Adipocyte (in vitro differentiated cells): Measurements from ENCODE around the gene TRPC4AP.
A peak's percentile ranks its signal among the peaks of the same experiment; 100 is the strongest.
"Not testable (repeated sequence)": the region's sequence is repeated elsewhere in the genome, so short reads cannot be mapped to it uniquely, and the experiment has no call there.

Experiments used
- DNase-seq: peaks from one replicate; pipeline ENCODE4 v3.0.0-alpha.2; 2015; ENCODE audit warnings: low read depth
- H3K27me3 ChIP-seq: replicated peaks from 2 replicates; pipeline ENCODE4 v1.7.0; 2013; ENCODE audit warnings: mild to moderate bottlenecking, low read length, moderate library complexity; ENCODE audit not compliant: control insufficient read depth, insufficient read depth
- H3K36me3 ChIP-seq: 2 replicates; pipeline ENCODE4 v1.7.0; 2013; ENCODE audit warnings: low read length, mild to moderate bottlenecking, moderate library complexity; ENCODE audit not compliant: control insufficient read depth, insufficient read depth, severe bottlenecking
- H3K4me1 ChIP-seq: 2 replicates; pipeline ENCODE4 v1.7.0; 2013; ENCODE audit warnings: mild to moderate bottlenecking, low read length, moderate library complexity; ENCODE audit not compliant: control insufficient read depth, insufficient read depth
- H3K4me3 ChIP-seq: 2 replicates; pipeline ENCODE4 v1.7.0; 2013; ENCODE audit warnings: mild to moderate bottlenecking, low read length, moderate library complexity
- H3K9ac ChIP-seq: 2 replicates; pipeline ENCODE4 v1.7.0; 2013; ENCODE audit warnings: mild to moderate bottlenecking, low read length, moderate library complexity
- H3K9me3 ChIP-seq: 2 replicates; pipeline ENCODE4 v1.7.0; 2013; ENCODE audit warnings: mild to moderate bottlenecking, low read length, moderate library complexity; ENCODE audit not compliant: control insufficient read depth

The TRPC4AP gene

DNA sequence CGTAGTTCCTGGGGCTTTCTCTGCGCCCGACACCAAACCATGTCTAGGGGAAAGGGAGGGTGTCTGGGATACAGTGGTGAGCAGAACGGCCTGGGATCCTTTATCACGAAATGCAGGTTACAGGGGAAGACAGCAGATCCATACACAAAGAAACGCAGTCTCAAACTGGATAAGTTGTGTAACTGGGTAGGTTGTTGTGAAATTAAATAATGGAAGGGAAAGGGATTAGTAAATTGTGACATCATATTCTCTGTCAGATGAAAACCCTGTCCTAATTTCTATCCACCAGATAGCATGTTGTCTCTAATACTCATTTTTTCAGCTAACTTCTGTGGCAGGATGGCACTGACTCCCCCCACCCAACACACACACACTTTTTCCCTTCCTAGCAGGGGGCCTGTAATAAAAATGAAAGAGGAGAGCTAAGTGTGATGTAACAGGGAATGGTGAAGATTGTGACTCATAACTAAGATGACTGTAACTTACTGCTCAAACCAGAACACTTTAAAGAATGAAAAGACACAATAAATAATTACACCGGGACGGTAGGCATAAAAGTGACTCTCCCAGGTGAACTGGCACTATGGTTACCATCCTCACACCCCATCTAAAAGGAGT lies 769 bp upstream of the TRPC4AP start:
- peak overlapping the region; percentile 99 for H3K9ac ChIP-seq
- peaks cover 10% of the 10 kb centered on the region for H3K36me3 ChIP-seq
- peak; percentile 68 for DNase-seq
- H3K27me3 ChIP-seq = no peaks in the 10 kb centered on the region
- H3K4me1 ChIP-seq = peaks cover 39% of the 10 kb centered on the region
- H3K9me3 ChIP-seq = no peaks in the 10 kb centered on the region
- peak overlapping the region; percentile 89 for H3K4me3 ChIP-seq

DNA sequence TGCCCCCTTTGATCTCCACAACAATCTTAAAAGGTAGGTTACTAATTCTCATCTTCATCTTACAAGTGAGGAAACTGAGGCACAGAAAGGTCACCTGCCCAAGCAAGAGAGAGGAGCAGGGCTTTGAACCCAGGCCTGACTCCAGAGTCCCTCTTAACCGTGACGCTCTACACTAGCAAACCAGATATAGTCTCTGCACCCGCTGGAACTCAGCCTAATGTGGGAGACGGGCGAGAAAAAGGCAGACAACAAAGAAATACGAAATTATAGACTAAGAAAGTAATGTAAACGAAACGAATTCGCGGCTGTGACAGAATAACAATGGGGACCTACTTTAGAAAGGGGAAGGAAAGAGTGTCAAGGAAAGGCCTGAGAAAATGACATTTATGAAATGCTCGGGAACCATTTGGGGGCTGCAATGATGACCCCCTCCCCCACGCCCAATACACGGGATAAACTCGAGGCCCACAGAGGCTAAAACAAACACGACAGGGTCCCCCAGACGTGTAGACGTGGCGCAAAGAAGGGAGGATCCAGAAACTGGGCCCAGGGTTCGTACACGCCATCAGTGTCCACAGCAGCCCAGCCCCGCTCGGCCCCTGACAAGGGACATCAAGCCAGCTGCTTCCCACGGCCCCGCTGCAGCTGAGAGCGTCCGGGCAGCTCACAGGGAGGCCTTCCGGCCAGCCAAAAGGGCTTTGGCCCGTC lies 637 bp downstream of the TRPC4AP start:
- Histone ChIP-seq H3K9ac (peak overlapping the region; percentile 99), H3K36me3 (peaks cover 10% of the 10 kb centered on the region), H3K9me3 (no peaks in the 10 kb centered on the region), H3K4me3 (peak overlapping the region; percentile 89), H3K4me1 (peaks cover 51% of the 10 kb centered on the region), H3K27me3 (no peaks in the 10 kb centered on the region)
- DNase-seq = peak; percentile 67

DNA sequence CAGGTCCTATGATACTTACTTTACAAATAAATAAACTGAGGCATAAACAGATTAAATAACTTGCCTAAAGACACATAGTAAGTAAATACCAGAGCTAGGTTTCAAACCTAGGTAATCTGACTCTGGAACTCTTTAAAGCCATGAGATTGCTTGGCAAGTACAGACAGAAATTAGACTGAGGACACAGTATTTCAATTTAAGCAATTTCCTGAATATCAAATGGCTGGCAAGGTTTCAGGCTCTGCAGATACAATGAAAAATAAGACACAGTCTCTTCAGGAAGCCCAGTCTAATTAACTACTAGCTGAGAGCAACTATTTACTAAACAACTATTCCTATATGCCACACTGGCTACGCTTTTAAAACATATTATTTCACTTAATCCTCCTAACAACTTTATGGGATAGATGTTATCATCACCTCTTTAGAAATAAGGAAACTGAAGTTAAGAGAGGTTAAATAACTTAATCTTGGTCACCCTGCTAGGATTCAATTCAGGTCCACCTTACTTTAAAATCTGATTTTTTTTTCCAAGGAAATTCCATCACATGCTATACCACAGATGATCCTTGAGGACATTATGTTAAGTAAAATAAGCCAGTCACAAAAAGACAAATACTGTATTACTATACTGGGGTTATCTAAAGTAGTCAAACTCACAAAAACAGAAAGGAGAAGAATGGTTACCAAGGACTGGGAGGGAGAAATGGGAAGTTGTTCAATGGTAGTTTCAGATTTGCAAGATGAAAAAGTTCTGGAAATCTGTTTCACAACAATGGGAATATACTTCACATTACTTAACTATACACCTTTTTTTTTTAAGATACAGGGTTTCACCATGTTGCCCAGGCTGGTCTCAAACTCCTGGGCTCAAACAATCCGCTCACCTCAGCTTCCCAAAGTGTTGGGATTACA lies 4.1 kb downstream of the TRPC4AP start:
- DNase-seq = peak; percentile 50
- H3K36me3 ChIP-seq = peaks cover 16% of the 10 kb centered on the region
- peak overlapping the region; percentile 34 for H3K9ac ChIP-seq
- peak overlapping the region; percentile 9 for H3K4me3 ChIP-seq
- peaks cover 45% of the 10 kb centered on the region for H3K4me1 ChIP-seq
- H3K27me3 ChIP-seq = no peaks in the 10 kb centered on the region
- H3K9me3 ChIP-seq = no peaks in the 10 kb centered on the region

DNA sequence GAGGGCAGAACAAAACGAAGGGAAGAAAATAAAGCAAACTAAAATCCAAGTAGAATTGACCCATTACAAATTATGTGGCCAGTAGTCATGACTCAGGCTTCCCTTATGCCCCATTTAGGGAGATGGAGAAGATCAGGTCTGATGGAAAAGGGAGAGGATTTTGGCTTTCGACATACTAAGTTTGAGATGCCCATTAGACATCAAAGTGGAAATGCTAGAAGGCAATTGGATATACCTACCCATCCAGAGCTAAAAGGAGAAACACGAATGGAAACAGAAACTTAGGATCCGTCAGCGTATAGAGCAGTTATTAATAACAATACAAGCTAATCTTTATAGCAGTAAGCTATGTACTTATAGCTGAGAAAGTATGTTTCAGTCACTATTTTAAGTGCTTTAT lies 4.8 kb downstream of the TRPC4AP start:
- peak; percentile 36 for DNase-seq
- Histone ChIP-seq H3K36me3 (peaks cover 16% of the 10 kb centered on the region), H3K4me3 (peak overlapping the region; percentile 0), H3K9me3 (no peaks in the 10 kb centered on the region), H3K27me3 (no peaks in the 10 kb centered on the region), H3K4me1 (peaks cover 38% of the 10 kb centered on the region), H3K9ac (no peak overlapping the region)

DNA sequence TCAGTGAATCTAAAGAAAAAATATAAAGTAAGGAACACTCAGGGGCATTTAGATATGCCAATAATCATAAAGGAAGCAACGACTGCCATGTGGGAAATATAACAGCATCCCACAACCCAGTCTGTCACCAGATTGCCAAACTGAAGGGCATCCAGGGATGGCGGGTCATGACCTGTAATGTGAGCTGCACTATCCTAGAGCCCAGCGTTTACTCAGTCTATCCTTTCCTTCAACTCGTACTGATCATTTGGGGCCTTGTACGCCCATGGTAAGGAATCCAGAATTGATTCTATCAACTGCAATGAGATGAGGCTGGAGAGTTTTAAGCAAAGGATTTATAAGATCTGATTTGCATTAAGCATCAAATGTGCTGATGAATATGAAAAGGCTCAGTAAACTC lies 5.3 kb downstream of the TRPC4AP start:
- H3K4me3 ChIP-seq = no peak overlapping the region
- DNase-seq = no peak
- H3K4me1 ChIP-seq = peaks cover 37% of the 10 kb centered on the region
- peak overlapping the region; percentile 18 for H3K9ac ChIP-seq
- no peaks in the 10 kb centered on the region for H3K9me3 ChIP-seq
- H3K36me3 ChIP-seq = peaks cover 16% of the 10 kb centered on the region
- no peaks in the 10 kb centered on the region for H3K27me3 ChIP-seq

DNA sequence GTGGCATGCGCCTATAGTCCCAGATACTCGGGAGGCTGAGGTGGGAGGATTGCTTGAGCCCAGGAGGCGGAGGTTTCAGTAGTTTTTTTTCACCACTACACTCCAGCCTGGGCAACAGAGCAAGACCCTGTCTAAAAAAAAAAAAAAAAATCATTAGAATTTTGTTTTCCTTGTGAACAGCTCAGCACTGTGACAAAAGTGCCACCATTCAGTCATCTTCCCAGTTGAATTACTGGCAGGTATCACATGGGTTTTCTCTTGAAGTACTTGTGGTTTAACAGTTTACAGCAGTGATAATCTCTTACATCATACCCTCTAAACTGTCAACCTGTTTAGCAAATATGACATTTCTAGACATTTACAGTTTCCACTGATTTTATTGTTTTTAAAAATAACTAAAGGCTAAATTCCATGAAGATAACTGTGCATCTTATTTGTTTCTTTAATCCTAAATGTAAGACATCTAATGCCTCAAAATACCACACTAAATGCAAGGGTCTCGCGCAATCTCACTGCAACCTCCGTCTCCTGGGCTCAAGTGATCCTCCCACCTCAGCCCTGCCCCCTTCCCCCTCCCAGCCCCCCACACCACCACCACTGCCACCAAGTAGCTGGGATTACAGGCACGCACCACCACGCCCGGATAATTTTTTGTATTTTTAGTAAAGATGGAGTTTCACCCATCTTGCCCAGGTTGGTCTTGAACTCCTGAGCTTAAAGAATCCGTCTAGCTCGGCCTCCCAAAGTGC lies 7.0 kb downstream of the TRPC4AP start:
- DNase-seq = no peak
- Histone ChIP-seq H3K4me1 (peaks cover 26% of the 10 kb centered on the region), H3K9me3 (no peaks in the 10 kb centered on the region), H3K27me3 (no peaks in the 10 kb centered on the region), H3K36me3 (peaks cover 16% of the 10 kb centered on the region), H3K9ac (no peak overlapping the region), H3K4me3 (no peak overlapping the region)

DNA sequence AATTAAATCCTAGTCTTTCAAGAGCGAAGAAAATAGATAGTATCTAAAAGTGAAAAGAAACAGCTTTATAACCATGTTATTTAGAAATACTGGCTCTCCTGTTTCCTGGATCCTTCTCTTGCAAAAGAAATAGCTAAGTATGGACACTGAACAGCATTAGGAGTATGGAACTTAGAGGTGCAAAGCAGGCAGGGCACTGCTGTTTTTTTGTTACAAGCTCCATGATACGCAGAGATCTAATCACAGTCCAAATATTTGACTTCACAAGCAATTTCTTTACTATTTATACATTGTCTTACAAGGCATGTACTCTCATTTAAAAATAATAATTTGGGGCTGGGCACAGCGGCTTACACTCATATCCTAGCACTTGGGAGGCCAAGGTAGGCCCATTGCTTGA lies 7.6 kb downstream of the TRPC4AP start:
- Histone ChIP-seq H3K27me3 (no peaks in the 10 kb centered on the region), H3K9ac (no peak overlapping the region), H3K4me3 (no peak overlapping the region), H3K4me1 (peaks cover 23% of the 10 kb centered on the region), H3K36me3 (peaks cover 16% of the 10 kb centered on the region), H3K9me3 (no peaks in the 10 kb centered on the region)
- no peak for DNase-seq

DNA sequence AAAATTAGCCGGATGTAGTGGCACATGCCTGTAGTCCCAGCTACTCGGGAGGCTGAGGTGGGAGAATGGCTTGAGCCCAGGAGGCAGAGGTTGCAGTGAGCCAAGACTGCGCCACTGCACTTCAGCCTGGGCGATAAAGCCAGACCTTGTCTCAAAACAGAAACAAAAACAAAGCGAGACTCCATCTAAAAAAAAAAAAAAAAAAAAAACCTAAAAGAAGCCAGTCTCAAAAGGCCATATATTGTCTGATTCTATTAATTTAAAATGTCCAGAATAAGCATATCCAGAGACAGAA lies 12.3 kb downstream of the TRPC4AP start:
- not testable (repeated sequence) for H3K4me1 ChIP-seq, H3K9ac ChIP-seq, H3K9me3 ChIP-seq, H3K4me3 ChIP-seq, DNase-seq, H3K27me3 ChIP-seq
- H3K36me3 ChIP-seq = peaks cover 26% of the 10 kb centered on the region

DNA sequence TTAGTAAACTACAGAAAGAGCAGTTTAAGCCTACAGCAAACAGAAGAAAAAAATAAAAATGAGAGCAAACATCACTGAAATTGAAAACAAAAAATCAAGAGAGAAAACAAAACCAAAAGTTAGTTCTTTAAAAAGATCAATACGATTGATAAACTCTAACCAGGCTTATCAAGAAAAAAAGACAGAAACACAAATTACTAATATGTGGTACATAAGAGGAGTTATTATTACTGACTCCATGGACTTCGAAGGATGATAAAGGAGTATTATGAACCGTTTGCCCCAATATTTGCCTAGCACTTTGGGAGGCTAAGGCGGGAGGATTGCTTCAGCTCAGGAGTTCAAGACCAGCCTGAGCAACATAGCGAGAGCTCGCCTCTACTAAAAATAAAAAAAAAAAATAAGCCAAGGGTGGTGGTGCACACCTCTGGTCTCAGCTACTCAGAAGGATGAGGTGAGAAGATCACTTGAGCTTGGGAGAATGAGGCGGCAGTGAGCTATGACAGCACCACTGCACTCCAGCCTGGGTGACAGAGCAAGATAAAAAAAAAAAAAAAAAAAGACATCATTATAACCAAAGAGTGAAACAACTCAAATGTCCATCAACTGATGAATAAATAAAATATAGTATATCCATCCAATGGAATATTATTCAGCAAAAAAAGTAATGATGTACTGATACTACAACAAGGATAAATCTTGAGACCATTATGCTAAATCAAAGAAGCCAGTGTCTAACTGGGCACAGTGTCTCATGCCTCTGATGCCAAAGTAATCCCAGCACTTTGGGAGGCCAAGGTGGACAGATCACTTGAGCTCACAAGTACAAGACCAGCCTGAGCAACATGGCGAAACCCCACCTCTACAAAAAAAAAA lies 12.9 kb downstream of the TRPC4AP start:
- no peaks in the 10 kb centered on the region for H3K27me3 ChIP-seq
- no peak overlapping the region for H3K4me3 ChIP-seq
- no peak for DNase-seq
- H3K9me3 ChIP-seq = no peaks in the 10 kb centered on the region
- no peak overlapping the region for H3K9ac ChIP-seq
- H3K36me3 ChIP-seq = peaks cover 20% of the 10 kb centered on the region
- peaks cover under 1% of the 10 kb centered on the region for H3K4me1 ChIP-seq

DNA sequence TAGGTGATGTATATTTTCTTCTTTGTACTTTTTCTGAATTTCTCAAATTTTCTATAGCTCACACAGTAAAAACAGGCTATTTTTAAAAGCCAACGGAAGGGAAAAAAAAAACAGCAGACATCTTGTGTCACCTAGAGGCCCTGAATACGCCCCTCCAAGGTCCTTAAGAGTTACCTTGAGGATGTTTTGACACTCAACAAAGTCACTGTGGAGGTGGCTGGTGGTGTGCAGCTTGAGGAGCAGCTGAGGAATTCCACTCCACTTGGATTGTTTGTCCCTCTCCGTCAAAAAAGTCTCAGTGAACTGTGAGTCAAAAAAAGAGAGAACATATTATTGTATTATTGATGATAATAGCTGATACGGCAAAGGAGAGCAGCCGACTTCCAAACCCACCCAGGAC lies 14.7 kb downstream of the TRPC4AP start:
- peaks cover 20% of the 10 kb centered on the region for H3K36me3 ChIP-seq
- H3K4me3 ChIP-seq = no peak overlapping the region
- no peaks in the 10 kb centered on the region for H3K27me3 ChIP-seq
- no peaks in the 10 kb centered on the region for H3K9me3 ChIP-seq
- no peak overlapping the region for H3K9ac ChIP-seq
- DNase-seq = no peak
- H3K4me1 ChIP-seq = no peaks in the 10 kb centered on the region
